NCI-H69 (cell line): ENCODE measurements around the gene RAB3IL1.
A peak's percentile ranks its signal among the peaks of the same experiment; 100 is the strongest.
"Not testable (repeated sequence)": the region's sequence is repeated elsewhere in the genome, so short reads cannot be mapped to it uniquely, and the experiment has no call there.

ENCODE experiments used
- DNase-seq: peaks from one replicate; lab custom pipeline; 2025; lab: John Stamatoyannopoulos, UW

RAB3IL1 gene

GRCh38 chr11:61885784-61886580, 31.4 kb downstream of the RAB3IL1 start:
- no peak for DNase-seq

- DNase-seq: peak; percentile 29
Measured at GRCh38 chr11:61885166-61885778, 32.1 kb downstream of the RAB3IL1 start.

- no peak for DNase-seq
Measured at GRCh38 chr11:61883947-61884346, 33.4 kb downstream of the RAB3IL1 start.

- no peak for DNase-seq
Measured at GRCh38 chr11:61883327-61883726, 34.0 kb downstream of the RAB3IL1 start.

- DNase-seq: no peak
Measured at GRCh38 chr11:61882879-61883278, 34.5 kb downstream of the RAB3IL1 start.

- DNase-seq: not testable (repeated sequence)
Measured at GRCh38 chr11:61882267-61882666, 35.1 kb downstream of the RAB3IL1 start.

- DNase-seq: peak; percentile 17
Measured at GRCh38 chr11:61881397-61881796, 36.0 kb downstream of the RAB3IL1 start.

GRCh38 chr11:61880454-61880853, 36.9 kb downstream of the RAB3IL1 start:
- no peak for DNase-seq

GRCh38 chr11:61880031-61880430, 37.3 kb downstream of the RAB3IL1 start:
- DNase-seq: no peak

- no peak for DNase-seq
Measured at GRCh38 chr11:61879152-61879551, 38.2 kb downstream of the RAB3IL1 start.

GRCh38 chr11:61875698-61876097, 41.7 kb downstream of the RAB3IL1 start:
- no peak for DNase-seq

- DNase-seq: no peak
Measured at GRCh38 chr11:61874853-61875252, 42.5 kb downstream of the RAB3IL1 start.

GRCh38 chr11:61874377-61874809, 43.0 kb downstream of the RAB3IL1 start:
- DNase-seq: no peak

GRCh38 chr11:61873588-61874376, 43.6 kb downstream of the RAB3IL1 start:
- no peak for DNase-seq

- no peak for DNase-seq
Measured at GRCh38 chr11:61872935-61873565, 44.3 kb downstream of the RAB3IL1 start.

- peak; percentile 89 for DNase-seq
Measured at GRCh38 chr11:61871158-61871597, 46.2 kb downstream of the RAB3IL1 start.

GRCh38 chr11:61870541-61871031, 46.8 kb downstream of the RAB3IL1 start:
- peak; percentile 70 for DNase-seq

- no peak for DNase-seq
Measured at GRCh38 chr11:61869708-61870451, 47.5 kb downstream of the RAB3IL1 start.

- DNase-seq: no peak
Measured at GRCh38 chr11:61869429-61869707, 48.0 kb downstream of the RAB3IL1 start.

GRCh38 chr11:61868571-61869428, 48.6 kb downstream of the RAB3IL1 start:
- no peak for DNase-seq

- DNase-seq: no peak
Measured at GRCh38 chr11:61866958-61867343, 50.4 kb downstream of the RAB3IL1 start.
